ENCODE measurements around the gene TFIP11.

Gene TFIP11
- long read RNA-seq, donor 1, transcript TFIP11-204 (15 exons, 3,586 nt) = major isoform, 5 of 17 reads
- long read RNA-seq, donor 1, partial matches to known transcripts = 5 of 17 reads
- long read RNA-seq, donor 1, other reads (novel, unspliced or antisense) = 0 of 17 reads
- long read RNA-seq, donor 2, transcript TFIP11-204 (15 exons, 3,586 nt) = major isoform, 5 of 11 reads
- long read RNA-seq, donor 2, partial matches to known transcripts = 5 of 11 reads
- long read RNA-seq, donor 2, other reads (novel, unspliced or antisense) = 0 of 11 reads
- long read RNA-seq, donor 3, partial matches to known transcripts = 0 of 6 reads
- long read RNA-seq, donor 3, other reads (novel, unspliced or antisense) = 0 of 6 reads
- long read RNA-seq, donor 4, partial matches to known transcripts = 0 of 5 reads
- long read RNA-seq, donor 4, other reads (novel, unspliced or antisense) = 0 of 5 reads
- long read RNA-seq, donor 5, partial matches to known transcripts = 0 of 5 reads
- long read RNA-seq, donor 5, other reads (novel, unspliced or antisense) = 0 of 5 reads
- long read RNA-seq, donor 6, transcript TFIP11-204 (15 exons, 3,586 nt) = major isoform, 5 of 6 reads
- long read RNA-seq, donor 6, partial matches to known transcripts = 0 of 6 reads
- long read RNA-seq, donor 6, other reads (novel, unspliced or antisense) = 0 of 6 reads
- long read RNA-seq, donor 7, transcript TFIP11-204 (15 exons, 3,586 nt) = major isoform, 6 of 22 reads
- long read RNA-seq, donor 7, partial matches to known transcripts = 9 of 22 reads
- long read RNA-seq, donor 7, other reads (novel, unspliced or antisense) = 0 of 22 reads
- long read RNA-seq, donor 8, transcript TFIP11-204 (15 exons, 3,586 nt) = major isoform, 7 of 18 reads
- long read RNA-seq, donor 8, partial matches to known transcripts = 9 of 18 reads
- long read RNA-seq, donor 8, other reads (novel, unspliced or antisense) = 0 of 18 reads

- peak; percentile 79 for DNase-seq
These were observed at the start of gene TFIP11 for GRCh38 chr22:26512149-26512793. TSS of gene TFIP11 (minus strand) at chr22:26512473. CDS start at chr22:26510272, 2,201 bp downstream.

- no peak for DNase-seq
These were observed 49.6 kb upstream of the TFIP11 start for GRCh38 chr22:26561756-26562417.

- no peak for DNase-seq
These were observed 47.8 kb upstream of the TFIP11 start for GRCh38 chr22:26559961-26560575.

- DNase-seq = no peak
These were observed 46.1 kb upstream of the TFIP11 start for GRCh38 chr22:26558248-26558895.

GRCh38 chr22:26556904-26557303 is 44.6 kb upstream of the TFIP11 start:
- DNase-seq = no peak

- no peak for DNase-seq
These were observed 43.2 kb upstream of the TFIP11 start for GRCh38 chr22:26555478-26555877.

GRCh38 chr22:26554956-26555355 is 42.7 kb upstream of the TFIP11 start:
- DNase-seq = no peak

GRCh38 chr22:26553056-26553752 is 40.9 kb upstream of the TFIP11 start:
- no peak for DNase-seq

GRCh38 chr22:26552466-26552865 is 40.2 kb upstream of the TFIP11 start:
- no peak for DNase-seq

- no peak for DNase-seq
These were observed 39.3 kb upstream of the TFIP11 start for GRCh38 chr22:26551568-26551967.

- no peak for DNase-seq
These were observed 38.3 kb upstream of the TFIP11 start for GRCh38 chr22:26550498-26551033.

GRCh38 chr22:26549902-26550497 is 37.7 kb upstream of the TFIP11 start:
- no peak for DNase-seq

GRCh38 chr22:26548984-26549383 is 36.7 kb upstream of the TFIP11 start:
- no peak for DNase-seq

GRCh38 chr22:26548303-26548702 is 36.0 kb upstream of the TFIP11 start:
- no peak for DNase-seq

GRCh38 chr22:26547837-26548236 is 35.6 kb upstream of the TFIP11 start:
- no peak for DNase-seq

- DNase-seq = no peak
These were observed 35.2 kb upstream of the TFIP11 start for GRCh38 chr22:26547426-26547825.

GRCh38 chr22:26546282-26546681 is 34.0 kb upstream of the TFIP11 start:
- DNase-seq = no peak

- no peak for DNase-seq
These were observed 33.6 kb upstream of the TFIP11 start for GRCh38 chr22:26545827-26546226.

GRCh38 chr22:26545385-26545784 is 33.1 kb upstream of the TFIP11 start:
- DNase-seq = no peak

- no peak for DNase-seq
These were observed 32.2 kb upstream of the TFIP11 start for GRCh38 chr22:26544489-26544888.

All from right kidney (tissue), 9 donors.